Astrocyte (in vitro differentiated cells and primary cell): ENCODE results near the gene TMEM235.

Source experiments
- EZH2 ChIP-seq: IDR thresholded peaks from 2 replicates; pipeline ENCODE4 v1.6.1; 2012; ENCODE audit warnings: mild to moderate bottlenecking, low read length, inconsistent platforms; ENCODE audit not compliant: insufficient read depth
- TF ChIP-seq, protein P1 (sequence below): IDR thresholded peaks from 2 replicates; pipeline ENCODE4 v1.5.1; 2011; ENCODE audit warnings: low read depth, mild to moderate bottlenecking, inconsistent platforms, low read length, moderate library complexity; ENCODE audit not compliant: insufficient read depth

DNA sequence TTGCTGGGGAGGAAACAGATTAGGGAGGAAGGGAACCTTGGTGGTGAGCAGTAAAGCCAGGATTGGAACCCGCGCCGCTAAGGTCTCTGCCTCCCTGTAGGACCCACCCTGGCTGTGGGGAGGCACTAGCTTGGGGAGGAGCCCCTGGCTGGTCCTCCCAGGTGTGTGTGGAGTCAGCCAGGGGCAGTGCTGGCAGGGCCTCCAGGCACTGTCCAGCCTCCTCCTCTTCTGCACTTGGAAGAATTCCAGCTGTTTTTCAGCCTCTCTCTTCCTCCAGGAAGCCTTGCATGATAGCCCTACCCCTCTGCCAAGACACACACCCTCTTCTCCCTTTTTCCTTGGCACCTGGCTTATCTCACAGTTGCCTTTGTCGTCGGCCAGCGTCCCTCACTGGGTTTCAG is 34.8 kb downstream of the TMEM235 start:
- TF ChIP-seq, protein P1, sequence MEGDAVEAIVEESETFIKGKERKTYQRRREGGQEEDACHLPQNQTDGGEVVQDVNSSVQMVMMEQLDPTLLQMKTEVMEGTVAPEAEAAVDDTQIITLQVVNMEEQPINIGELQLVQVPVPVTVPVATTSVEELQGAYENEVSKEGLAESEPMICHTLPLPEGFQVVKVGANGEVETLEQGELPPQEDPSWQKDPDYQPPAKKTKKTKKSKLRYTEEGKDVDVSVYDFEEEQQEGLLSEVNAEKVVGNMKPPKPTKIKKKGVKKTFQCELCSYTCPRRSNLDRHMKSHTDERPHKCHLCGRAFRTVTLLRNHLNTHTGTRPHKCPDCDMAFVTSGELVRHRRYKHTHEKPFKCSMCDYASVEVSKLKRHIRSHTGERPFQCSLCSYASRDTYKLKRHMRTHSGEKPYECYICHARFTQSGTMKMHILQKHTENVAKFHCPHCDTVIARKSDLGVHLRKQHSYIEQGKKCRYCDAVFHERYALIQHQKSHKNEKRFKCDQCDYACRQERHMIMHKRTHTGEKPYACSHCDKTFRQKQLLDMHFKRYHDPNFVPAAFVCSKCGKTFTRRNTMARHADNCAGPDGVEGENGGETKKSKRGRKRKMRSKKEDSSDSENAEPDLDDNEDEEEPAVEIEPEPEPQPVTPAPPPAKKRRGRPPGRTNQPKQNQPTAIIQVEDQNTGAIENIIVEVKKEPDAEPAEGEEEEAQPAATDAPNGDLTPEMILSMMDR, result no peak
- TF ChIP-seq EZH2, result no peak
